Sigmoid colon (tissue), 4 donors: ENCODE measurements around the gene APOL2.

Experiments used
- EP300 ChIP-seq, 4 donors: sonication (generic); formaldehyde crosslinking; IDR thresholded peaks; one replicate each; pipeline ENCODE4 v1.6.1; 2017; ENCODE audit warnings: antibody characterized with exemption in 4 of 4
- TF ChIP-seq, protein P1 (sequence below), 4 experiments: fragments of 450-650 bp in 3 of 4; fragments of 200-600 bp in 1 of 4; IDR thresholded peaks; one replicate each; pipeline ENCODE4 v1.5.1; 2016 to 2019; ENCODE audit warnings: antibody characterized with exemption in 4 of 4, mild to moderate bottlenecking in 3 of 4, moderate library complexity in 2 of 4

DNA sequence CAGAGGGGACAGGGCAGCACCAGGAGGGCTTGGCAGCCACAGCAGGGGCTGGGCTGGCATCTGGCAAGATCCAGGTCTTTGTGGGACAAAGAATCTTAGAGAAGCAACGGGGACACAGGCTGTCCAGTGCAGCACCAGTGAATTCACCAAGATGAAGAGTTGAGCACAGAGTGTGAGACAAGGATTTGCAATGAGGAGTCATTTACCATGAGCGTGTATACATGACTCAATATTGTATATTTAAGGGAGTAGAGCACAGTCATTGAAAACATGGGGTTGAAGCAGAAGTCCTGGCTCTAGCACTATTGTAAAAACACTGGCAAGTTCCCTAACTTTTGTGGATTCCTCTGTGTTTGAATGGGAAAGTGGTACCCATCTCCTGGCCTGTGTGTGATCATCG lies 17.2 kb upstream of the APOL2 start:
- no peak for TF ChIP-seq EP300 (IDR thresholded peaks at IDR 0.05)
- TF ChIP-seq, protein P1, sequence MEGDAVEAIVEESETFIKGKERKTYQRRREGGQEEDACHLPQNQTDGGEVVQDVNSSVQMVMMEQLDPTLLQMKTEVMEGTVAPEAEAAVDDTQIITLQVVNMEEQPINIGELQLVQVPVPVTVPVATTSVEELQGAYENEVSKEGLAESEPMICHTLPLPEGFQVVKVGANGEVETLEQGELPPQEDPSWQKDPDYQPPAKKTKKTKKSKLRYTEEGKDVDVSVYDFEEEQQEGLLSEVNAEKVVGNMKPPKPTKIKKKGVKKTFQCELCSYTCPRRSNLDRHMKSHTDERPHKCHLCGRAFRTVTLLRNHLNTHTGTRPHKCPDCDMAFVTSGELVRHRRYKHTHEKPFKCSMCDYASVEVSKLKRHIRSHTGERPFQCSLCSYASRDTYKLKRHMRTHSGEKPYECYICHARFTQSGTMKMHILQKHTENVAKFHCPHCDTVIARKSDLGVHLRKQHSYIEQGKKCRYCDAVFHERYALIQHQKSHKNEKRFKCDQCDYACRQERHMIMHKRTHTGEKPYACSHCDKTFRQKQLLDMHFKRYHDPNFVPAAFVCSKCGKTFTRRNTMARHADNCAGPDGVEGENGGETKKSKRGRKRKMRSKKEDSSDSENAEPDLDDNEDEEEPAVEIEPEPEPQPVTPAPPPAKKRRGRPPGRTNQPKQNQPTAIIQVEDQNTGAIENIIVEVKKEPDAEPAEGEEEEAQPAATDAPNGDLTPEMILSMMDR (IDR thresholded peaks at IDR 0.05) = no peak
